Activated B cell treated with CpG ODN at 0.5 μM for 24 hours (primary cell): ENCODE measurements around the gene MRGPRF. TPM values are rescaled to one million over a fixed set of nuclear protein-coding genes. Genes with fewer than 3 reads are reported as not detected.
A peak's percentile ranks its signal among the peaks of the same experiment; 100 is the strongest.
"Not testable (repeated sequence)": the region's sequence is repeated elsewhere in the genome, so short reads cannot be mapped to it uniquely, and the experiment has no call there.

Experiments
- ATAC-seq: fragments of 200-7000 bp; cut with Tn5 transposase; one replicate; pipeline ENCODE4 v1.10.0; 2021; ENCODE audit warnings: low read depth, mild to moderate bottlenecking, moderate library complexity
- CTCF ChIA-PET: fragments of 350-600 bp; sonication (Branson Sonifier 250); formaldehyde crosslinking; loops from one replicate; lab custom pipeline; 2021; ENCODE audit warnings: antibody characterized with exemption; lab: Charles Lee
- POLR2A ChIA-PET: fragments of 350-600 bp; sonication (Branson Sonifier 250); formaldehyde crosslinking; loops from one replicate; lab custom pipeline; 2021; ENCODE audit warnings: antibody characterized with exemption; lab: Charles Lee
- DNase-seq: peaks from one replicate; pipeline ENCODE4 v3.0.0; 2022
- H3K27ac Mint-ChIP-seq: one replicate; pipeline ENCODE4 v1.8.0; 2020; ENCODE audit warnings: mixed read lengths
- H3K27me3 Mint-ChIP-seq: one replicate; pipeline ENCODE4 v1.8.0; 2021; ENCODE audit warnings: mixed read lengths
- H3K36me3 Mint-ChIP-seq: one replicate; pipeline ENCODE4 v1.8.0; 2021; ENCODE audit warnings: low read depth, mixed read lengths
- H3K4me1 Mint-ChIP-seq: one replicate; pipeline ENCODE4 v1.8.0; 2021; ENCODE audit warnings: mixed read lengths
- H3K4me3 Mint-ChIP-seq: one replicate; pipeline ENCODE4 v1.8.0; 2020; ENCODE audit warnings: mild to moderate bottlenecking, mixed read lengths
- H3K9me3 Mint-ChIP-seq: one replicate; pipeline ENCODE4 v1.8.0; 2020; ENCODE audit warnings: mixed read lengths
- intact Hi-C: fragments of 100-400 bp; cut with micrococcal nuclease; formaldehyde crosslinking; loops from one replicate; pipeline ENCODE4 v1.15.1; 2024
- total RNA-seq: library from RNA; stranded (reverse); gene quantifications from 2 replicates; pipeline ENCODE4 v1.2.3, GENCODE V29; 2022
- TF ChIP-seq, protein P1 (sequence below): fragments of 200-600 bp; IDR thresholded peaks from one replicate; pipeline ENCODE4 v1.8.0; 2022; ENCODE audit warnings: antibody characterized with exemption, mild to moderate bottlenecking

The MRGPRF gene
- total RNA-seq, 1 donor from 2014 or later = not detected

DNA sequence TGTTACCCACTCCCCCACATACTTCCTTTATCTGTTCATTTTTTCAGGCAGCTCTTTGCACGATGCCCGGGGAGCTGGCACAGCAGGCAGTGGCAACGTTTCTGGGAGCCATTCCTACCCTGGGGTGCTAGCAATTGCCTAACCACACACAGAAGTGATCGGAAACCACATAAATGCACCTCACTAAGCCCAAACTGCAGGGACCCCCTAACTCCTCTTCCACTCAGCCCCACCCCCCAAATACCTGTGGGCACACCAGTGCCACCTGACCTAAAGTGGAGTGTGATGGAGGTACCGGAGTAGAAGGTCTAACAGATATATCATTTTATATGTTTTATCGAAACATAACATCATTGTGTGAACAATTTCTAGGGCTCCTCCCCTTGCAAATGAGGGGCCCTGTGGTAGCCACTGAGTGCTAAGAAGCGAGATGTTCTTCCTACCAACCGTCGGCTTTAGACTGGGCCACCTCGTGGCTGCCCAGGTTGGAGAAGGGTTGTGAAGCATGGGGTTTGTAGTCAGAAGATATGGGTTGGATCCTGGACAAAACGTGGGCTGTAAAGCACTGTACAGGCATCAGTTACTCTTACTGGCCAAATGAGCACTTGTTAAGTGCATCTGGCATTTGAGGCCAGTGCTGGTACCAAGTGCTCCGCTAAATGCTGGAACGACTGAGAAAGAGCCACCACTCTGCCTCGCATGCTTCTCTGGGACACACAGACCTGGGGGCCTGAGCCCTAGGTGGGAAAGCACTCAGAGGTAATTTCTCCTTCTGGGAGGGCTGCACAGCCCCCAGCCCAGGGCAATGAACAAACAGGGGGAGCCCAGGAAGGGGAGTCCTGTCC is 35.0 kb downstream of the MRGPRF start:
- CTCF ChIA-PET = no interaction called here
- H3K4me3 Mint-ChIP-seq = no peak overlapping the region
- H3K27ac Mint-ChIP-seq = no peak overlapping the region
- H3K9me3 Mint-ChIP-seq = peaks cover 5% of the 10 kb centered on the region
- DNase-seq (no peak), ATAC-seq (no peak)
- peaks cover 11% of the 10 kb centered on the region for H3K27me3 Mint-ChIP-seq
- intact Hi-C loops = no loop called here
- TF ChIP-seq, protein P1, sequence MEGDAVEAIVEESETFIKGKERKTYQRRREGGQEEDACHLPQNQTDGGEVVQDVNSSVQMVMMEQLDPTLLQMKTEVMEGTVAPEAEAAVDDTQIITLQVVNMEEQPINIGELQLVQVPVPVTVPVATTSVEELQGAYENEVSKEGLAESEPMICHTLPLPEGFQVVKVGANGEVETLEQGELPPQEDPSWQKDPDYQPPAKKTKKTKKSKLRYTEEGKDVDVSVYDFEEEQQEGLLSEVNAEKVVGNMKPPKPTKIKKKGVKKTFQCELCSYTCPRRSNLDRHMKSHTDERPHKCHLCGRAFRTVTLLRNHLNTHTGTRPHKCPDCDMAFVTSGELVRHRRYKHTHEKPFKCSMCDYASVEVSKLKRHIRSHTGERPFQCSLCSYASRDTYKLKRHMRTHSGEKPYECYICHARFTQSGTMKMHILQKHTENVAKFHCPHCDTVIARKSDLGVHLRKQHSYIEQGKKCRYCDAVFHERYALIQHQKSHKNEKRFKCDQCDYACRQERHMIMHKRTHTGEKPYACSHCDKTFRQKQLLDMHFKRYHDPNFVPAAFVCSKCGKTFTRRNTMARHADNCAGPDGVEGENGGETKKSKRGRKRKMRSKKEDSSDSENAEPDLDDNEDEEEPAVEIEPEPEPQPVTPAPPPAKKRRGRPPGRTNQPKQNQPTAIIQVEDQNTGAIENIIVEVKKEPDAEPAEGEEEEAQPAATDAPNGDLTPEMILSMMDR = no peak
- H3K4me1 Mint-ChIP-seq = no peaks in the 10 kb centered on the region
- no peaks in the 10 kb centered on the region for H3K36me3 Mint-ChIP-seq
- POLR2A ChIA-PET = interaction anchor here (0.7 kb wide), 1 partner anchor 18 kb away, joined by 4 read pairs; no protein-coding TSS in a partner anchor

DNA sequence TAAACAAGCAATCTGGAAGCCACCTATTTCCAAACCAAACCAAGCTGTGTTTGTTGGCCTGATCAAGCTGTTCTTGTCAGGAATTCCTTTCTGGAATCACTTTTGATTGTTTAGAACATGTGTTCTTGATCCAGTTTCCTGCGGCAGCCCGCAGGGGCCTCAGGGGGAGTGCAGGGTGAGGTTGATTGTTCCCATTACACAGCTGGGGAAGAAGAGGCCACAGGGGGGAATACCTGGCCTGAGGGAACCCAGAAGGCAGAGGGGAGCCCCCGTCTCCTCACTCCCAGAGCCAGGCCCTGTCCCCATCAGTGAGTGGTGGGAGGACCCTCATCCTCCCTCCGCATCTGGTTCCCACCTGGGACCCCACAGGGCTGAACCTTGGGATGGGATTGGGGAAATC is 36.5 kb downstream of the MRGPRF start:
- Mint-ChIP-seq H3K27me3 (peaks cover 15% of the 10 kb centered on the region), H3K27ac (no peak overlapping the region), H3K36me3 (no peaks in the 10 kb centered on the region), H3K4me3 (no peak overlapping the region), H3K4me1 (no peaks in the 10 kb centered on the region), H3K9me3 (peaks cover under 1% of the 10 kb centered on the region)
- TF ChIP-seq, protein P1 = no peak
- DNase-seq (no peak), ATAC-seq (no peak)
- ChIA-PET POLR2A (interaction anchor here (0.6 kb wide), 1 partner anchor 14 kb away, joined by 4 read pairs; no protein-coding TSS in a partner anchor), CTCF (interaction anchor here (0.8 kb wide), 1 partner anchor 23 kb away, joined by 3 read pairs; no protein-coding TSS in a partner anchor)
- intact Hi-C loops = no loop called here

DNA sequence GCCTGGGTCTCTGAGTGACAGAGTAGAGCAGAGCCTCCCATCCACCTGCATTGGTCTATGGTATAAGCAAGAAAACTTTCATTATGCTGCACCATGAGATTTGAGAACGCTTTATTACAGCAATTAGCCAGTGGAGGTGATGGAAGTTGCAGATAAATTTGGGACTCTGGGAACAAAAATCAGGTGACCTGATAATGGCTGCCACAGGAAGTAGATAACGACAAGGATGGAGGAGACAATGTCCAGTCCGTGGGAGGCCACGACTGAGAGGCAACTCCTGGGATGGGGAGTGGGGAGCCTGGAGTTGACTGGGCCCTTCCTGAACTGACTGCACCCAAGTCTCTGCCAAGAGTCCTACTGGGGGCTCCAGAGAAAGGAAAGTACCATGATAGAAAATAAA is 37.0 kb downstream of the MRGPRF start:
- TF ChIP-seq, protein P1 = no peak
- no peak for DNase-seq
- no peak for ATAC-seq
- H3K4me3 Mint-ChIP-seq = no peak overlapping the region
- ChIA-PET POLR2A (no interaction called here), CTCF (no interaction called here)
- no peaks in the 10 kb centered on the region for H3K9me3 Mint-ChIP-seq
- intact Hi-C loops = no loop called here
- no peaks in the 10 kb centered on the region for H3K4me1 Mint-ChIP-seq
- H3K27me3 Mint-ChIP-seq = peaks cover 17% of the 10 kb centered on the region
- H3K36me3 Mint-ChIP-seq = no peaks in the 10 kb centered on the region
- H3K27ac Mint-ChIP-seq = no peak overlapping the region

DNA sequence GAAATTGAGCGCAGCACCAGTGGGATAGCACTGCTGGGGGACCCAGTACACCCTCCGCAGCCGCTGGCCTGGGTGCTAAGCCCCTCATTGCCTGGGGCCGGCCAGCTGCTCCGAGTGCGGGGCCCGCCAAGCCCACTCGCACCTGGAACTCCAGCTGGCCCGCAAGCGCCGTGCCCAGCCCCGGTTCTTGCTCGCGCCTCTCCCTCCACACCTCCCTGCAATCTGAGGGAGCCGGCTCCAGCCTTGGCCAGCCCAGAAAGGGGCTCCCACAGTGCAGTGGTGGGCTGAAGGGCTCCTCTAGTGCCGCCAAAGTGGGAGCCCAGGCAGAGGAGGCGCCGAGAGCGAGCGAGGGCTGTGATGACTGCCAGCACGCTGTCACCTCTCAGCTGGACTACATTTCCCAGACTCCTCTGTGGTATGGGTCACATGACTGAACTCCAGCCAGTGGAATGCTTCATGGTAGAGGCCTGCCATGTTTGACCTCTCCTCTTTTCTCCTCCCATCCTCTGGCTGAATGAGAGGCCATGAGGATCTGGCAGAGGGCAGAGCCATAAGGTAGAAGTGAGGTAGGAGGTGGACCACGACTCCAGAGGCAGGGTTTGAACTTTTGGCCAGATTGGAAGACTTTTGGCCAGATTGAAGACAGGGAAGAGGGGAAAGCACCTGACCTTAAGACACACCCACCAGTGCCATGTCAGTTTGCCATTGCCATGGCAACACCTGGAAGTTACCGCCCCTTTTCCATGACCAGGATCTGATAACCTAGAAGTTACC is 38.4 kb downstream of the MRGPRF start:
- H3K4me1 Mint-ChIP-seq = no peaks in the 10 kb centered on the region
- H3K27ac Mint-ChIP-seq = no peak overlapping the region
- no peak for DNase-seq
- ATAC-seq = peak; percentile 45
- TF ChIP-seq, protein P1 = no peak
- peaks cover 20% of the 10 kb centered on the region for H3K27me3 Mint-ChIP-seq
- ChIA-PET CTCF (no interaction called here), POLR2A (no interaction called here)
- no peaks in the 10 kb centered on the region for H3K9me3 Mint-ChIP-seq
- H3K36me3 Mint-ChIP-seq = no peaks in the 10 kb centered on the region
- H3K4me3 Mint-ChIP-seq = no peak overlapping the region
- intact Hi-C loops = no loop called here

DNA sequence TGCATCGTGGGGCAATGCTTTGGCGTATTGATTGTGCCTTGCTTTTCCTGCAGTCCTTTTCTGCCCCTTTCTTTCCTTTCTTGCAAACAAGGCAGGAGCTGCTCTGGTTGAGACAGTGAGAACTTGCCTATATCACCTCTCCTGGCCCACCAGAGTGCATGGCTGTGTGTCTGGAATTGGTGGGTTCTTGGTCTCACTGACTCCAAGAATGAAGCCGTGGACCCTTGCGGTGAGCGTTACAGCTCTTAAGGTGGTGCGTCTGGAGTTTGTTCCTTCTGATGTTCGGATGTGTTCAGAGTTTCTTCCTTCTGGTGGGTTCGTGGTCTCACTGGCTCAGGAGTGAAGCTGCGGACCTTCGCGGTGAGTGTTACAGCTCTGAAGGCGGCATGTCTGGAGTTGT is 39.3 kb downstream of the MRGPRF start:
- peaks cover 12% of the 10 kb centered on the region for H3K27me3 Mint-ChIP-seq
- H3K4me1 Mint-ChIP-seq = not testable (repeated sequence)

More for the DNA sequence above, 39.3 kb downstream of the MRGPRF start:
- H3K36me3 Mint-ChIP-seq, H3K27ac Mint-ChIP-seq, ATAC-seq, intact Hi-C loops, DNase-seq, H3K9me3 Mint-ChIP-seq, CTCF ChIA-PET, H3K4me3 Mint-ChIP-seq: not testable (repeated sequence)
- POLR2A ChIA-PET = interaction anchor here (0.6 kb wide), 1 partner anchor 65 kb away, joined by 8 read pairs; no protein-coding TSS in a partner anchor
